ENCODE measurements around the gene RNASEH2A.

The RNASEH2A gene

DNA sequence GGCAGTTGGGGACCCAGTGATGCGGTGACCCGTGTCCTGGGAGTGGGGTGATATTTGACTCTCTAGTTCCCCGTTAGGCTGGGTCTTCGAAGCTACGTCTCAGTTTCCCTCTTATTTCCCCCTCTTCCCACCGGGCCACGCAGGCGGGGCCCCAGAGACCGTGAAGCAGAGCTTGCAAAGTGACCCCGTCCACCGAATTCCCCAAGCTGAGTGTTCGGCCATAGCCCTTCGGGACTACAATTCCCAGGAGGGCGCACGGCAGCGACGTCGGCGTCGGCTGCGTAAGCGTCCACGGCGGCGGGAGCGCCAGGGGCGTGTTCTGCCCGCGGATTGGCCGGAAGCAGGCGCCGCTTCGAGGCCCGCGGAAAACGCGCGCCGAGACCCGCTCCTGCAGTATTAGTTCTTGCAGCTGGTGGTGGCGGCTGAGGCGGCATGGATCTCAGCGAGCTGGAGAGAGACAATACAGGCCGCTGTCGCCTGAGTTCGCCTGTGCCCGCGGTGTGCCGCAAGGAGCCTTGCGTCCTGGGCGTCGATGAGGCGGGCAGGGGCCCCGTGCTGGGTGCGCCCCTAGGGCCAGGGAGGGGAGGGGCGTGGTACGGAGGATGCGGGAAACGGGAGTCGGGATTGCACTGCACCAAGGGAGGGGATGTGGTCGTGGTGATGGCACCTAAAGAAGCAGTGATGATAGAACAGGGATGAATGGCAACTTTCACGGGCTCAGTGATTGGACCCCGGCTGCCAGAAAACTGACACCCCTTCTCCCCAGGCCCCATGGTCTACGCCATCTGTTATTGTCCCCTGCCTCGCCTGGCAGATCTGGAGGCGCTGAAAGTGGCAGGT is at the start of gene RNASEH2A:
Gene RNASEH2A (plus strand): TSS at position 343 of the 840 bp plus-strand sequence. CDS start 90 bp downstream, at position 433.
- peak; percentile 67 to 88 for DNase-seq

DNA sequence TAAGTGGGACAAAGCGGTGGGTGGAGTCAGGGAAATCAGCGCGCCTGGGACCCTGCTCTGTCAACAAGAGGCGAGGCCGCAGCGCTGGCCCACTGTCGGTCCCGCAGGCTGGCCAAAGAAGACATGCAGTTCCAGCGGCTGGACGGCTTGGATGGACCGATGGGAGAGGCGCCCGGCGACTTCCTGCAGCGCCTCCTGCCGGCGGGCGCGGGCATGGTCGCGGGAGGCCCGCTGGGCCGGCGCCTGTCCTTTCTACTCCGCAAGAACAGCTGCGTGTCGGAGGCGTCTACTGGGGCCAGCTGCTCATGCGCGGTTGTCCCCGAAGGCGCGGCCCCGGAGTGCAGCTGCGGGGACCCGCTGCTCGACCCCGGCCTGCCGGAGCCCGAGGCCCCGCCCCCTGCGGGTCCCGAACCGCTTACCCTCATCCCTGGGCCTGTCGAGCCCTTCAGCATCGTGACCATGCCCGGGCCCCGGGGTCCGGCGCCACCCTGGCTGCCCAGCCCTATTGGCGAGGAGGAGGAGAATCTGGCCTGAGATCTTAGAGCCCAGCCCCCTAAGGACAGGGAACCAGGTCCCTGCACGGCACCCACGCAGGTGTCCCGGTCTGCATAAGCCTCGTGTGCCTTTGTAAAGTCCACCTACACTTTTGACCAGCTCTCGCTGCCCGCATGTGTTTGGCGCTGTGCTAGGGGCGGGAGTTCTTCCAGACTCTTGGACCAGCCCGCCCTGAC is 48.7 kb upstream of the RNASEH2A start:
- DNase-seq = peak; percentile 61 to 80

DNA sequence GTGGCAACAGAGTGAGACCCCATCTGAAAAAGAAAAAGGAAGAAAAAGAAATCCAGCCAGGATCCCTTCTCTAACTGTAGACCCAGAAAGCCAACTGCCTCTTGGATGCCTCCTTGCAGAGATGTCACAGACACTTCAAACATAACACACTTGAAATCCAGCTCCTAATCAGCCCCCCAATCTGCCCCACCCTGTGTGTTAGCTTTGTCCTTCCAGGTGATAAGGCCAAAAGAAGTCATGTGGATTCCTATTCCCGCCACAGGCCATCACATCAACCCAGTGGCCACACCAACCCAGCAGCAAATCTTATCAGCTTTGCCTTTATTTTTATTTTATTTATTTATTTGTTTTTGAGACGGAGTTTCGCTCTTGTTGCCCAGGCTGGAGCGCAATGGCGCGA is 46.7 kb upstream of the RNASEH2A start:
- no peak for DNase-seq

DNA sequence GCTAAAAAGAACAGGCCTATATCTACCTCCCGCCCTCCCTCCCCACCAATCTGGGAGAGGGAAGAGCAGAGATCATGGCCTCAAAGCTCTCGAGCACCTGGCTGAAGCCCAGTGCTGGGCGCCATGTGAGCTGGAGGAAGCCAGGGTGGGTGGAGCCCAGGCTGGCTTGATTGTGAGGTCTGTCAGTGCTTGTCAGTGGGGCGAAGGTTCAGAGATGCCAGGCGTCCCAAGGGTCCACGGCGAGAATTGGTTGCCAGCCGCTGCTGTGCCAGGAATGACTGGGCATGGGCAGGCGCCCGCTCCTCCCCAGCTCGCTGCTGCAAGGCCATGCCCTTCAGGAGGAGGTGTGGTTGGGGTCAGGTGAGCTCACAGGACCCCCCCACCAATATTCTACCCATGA is 43.3 kb upstream of the RNASEH2A start:
- DNase-seq = no peak

DNA sequence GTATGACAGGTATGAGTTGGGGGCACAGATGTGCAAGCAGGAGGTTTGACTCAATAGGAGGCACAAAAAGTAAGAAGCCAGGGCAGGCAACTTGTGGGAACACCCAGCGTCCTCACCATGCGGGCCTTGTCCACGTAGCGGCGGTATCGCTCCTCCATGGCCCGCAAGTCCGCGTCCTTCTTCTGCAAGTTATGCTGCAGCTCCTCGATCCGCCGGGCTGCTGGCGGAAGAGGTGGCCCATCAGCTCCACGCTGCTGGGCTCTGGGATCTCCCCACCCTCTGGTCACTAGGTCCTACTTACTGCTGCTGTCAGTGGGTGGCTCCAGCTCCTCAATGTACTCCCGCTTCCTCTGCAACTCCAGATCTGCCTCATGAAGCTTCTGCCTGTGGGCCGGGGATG is 41.7 kb upstream of the RNASEH2A start:
- DNase-seq = no peak

DNA sequence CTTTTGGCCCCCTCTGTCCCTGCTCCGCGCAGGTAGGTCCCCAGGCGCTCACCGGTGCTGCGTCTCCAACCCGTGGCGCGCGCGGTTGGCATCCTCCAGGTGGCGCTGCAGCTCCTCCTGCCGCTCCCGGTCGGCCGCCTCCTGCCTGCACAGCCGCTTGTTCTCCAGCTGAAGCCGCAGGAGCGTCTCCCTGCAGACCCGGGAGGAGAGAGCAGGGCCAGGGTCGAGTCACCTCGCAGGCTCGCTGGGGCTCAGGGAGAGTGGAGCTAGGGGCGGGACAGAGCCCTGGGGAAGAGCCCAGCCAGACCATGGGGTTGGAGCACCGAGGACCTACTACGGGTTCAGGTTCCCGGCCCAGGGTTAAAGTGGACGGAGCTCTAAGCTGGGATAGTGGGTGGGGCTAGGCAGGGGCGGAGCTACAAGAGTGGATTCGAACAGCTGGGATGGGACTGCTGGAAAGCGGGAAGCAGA is 40.3 kb upstream of the RNASEH2A start:
- DNase-seq = peak; percentile 75 to 87

DNA sequence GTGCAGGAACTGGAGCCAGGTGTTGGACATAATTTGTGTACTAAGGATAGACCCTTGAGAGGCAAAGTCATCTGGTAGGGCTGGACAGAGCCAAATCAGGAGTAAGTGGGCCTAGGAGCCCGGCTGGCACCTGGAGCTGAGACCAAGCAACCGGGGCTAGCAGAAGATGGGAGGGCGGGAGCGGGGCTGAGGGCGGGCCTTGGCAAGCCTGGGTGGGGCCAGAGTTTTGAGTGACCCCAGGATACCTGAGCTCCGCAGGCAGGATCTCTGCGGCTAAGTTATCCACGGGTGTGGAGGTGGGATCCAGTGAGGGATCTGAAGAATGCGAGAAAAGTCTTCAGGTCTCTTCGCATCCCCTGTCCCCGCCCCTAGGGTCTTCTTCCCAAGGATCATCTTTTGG is 39.2 kb upstream of the RNASEH2A start:
- no peak for DNase-seq

DNA sequence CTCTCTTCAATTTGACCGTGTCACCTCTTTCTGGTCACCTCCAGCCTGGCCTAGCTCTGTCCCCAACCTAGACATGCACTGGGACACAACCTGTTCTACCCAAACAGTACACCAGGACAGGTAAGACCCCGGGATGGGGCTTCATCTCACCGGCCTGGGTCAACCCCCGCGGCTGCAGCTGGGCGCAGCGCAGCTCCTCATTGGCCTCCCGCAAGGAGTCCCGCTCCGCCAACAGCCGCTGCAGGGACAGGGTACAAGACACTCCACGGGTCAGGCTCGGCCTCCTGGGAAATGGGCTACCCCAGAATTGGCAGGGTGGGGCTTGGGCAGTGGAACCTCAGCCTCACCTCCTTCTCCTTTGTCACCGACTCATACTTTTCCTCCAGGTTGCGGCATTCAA is 38.7 kb upstream of the RNASEH2A start:
- DNase-seq = no peak

DNA sequence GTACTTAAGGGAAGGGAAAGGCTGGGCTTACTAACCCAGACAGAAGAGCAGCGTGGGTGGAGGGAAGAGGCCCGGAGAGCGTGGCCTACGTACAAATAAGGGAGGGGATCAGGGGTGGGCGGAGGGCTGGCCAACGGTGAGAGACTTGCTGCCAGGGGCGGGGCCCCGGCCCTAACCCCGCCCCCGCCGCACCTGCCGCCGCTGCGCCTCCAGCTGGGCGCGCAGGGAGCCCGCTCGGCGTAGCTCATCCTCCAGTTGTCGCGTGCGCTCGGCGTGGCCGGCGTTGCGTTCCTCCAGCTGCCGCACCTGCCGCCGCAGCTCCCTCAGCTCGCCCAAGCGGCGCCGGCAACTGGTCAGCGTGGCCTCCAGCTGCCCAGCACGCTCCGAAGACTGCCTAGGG is 36.7 kb upstream of the RNASEH2A start:
- DNase-seq = peak; percentile 91 to 95

DNA sequence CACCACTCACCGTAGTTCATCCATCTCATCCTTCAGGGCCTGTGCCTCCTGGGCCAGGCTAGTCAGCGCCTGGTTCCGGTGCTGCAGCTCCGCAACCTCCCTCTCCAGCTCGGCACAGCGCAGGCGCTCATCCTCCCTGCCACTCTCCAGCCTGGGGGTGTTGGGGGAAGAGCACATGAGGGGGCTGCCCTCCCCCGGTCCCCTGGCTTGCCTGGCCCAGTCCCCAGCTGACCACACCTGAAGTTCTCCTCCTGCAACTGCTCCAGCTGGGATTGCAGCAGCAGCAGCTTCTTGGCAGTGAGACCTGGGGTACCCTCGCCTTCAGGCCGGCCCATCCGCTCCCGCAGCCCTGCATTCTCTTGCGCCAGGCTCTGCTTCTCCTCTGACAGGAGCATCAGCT is 35.5 kb upstream of the RNASEH2A start:
- DNase-seq = no peak

DNA sequence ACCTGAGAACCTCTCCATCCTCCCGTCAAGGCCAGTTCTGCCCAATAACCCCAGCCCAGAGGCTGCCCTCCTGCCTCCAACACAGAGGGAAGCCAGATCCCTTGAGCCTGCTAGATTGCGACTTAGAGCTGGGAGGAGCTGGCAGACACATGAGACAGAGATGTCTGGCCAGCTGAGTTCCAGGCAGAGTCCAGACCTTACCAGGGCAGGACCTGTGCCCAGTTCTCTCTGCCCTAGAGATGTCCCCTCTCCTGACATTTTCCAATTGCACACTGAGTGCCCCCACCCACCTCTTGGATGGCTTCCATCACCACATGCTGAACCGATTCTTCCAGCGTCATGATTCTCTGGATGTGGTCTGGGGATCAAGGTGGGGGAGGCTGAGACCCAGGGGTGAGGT is 34.1 kb upstream of the RNASEH2A start:
- DNase-seq = no peak

DNA sequence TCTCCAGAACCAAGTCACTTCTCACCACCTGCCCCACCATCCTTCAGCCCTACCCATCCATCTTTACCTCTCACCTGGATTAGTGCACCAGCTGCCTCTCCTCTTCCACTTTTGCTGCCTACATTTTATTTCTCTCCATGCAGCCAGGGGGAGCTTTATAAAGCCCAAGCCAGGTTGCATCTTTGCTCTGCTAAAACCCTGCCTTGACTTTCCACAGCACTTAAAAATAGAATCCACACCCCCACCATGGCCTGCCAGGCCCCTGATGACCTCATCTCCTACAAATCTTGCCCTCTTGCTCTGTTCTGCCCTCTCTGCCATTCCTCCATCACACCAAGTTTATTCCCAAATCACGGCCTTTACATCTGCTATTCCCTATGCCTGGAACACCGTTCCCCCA is 32.8 kb upstream of the RNASEH2A start:
- no peak for DNase-seq

DNA sequence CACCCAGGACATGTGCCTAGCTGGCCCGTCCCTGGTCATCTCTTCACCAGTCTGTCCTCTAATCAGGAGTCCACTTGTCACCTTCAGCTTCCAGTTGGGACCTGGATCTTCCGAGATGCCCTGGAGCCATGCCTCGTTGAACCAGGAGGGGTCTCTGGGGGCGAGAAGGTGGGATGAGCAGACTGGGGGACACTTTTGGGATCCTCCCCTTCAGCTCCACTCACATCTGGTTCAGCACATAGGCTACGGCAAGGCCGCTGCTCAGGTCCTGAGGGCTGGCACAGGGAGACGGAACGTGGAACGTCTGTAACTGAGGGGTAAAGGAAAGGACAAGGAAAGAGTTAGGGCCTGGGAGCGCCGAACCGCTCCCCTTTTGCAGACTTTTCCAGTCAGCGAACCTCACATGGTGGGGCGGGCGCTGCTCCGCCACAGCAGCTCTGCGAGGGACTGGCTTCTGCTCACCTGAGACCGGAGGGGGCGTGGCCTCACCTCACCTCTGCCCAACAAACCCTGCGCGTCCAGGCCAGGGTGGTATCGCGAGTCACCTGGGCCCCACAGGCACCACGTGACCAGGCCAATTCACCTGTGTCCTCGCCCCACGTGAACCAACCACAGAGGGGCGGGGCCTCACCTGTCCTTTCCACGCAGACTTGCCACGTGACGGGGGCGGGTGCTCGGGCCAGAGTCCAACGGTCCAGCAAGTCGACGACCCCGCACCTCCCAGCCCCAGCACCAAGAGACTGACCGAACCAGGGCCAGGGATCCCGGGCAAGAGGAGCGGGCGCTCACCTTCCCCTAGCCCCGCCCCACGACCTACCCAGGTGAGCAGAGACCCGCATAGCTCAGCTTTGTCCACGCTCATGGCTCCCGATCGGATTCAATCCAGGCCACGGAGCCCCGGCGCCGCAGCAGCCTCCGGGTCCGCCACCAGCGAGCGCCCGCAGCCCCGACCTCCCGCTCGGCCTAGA is 31.5 kb upstream of the RNASEH2A start, which contains the start of gene HOOK2:
Gene HOOK2 (minus strand): TSS at position 965 of the 968 bp plus-strand sequence. CDS start 103 bp downstream, at position 862.
- DNase-seq = no peak

DNA sequence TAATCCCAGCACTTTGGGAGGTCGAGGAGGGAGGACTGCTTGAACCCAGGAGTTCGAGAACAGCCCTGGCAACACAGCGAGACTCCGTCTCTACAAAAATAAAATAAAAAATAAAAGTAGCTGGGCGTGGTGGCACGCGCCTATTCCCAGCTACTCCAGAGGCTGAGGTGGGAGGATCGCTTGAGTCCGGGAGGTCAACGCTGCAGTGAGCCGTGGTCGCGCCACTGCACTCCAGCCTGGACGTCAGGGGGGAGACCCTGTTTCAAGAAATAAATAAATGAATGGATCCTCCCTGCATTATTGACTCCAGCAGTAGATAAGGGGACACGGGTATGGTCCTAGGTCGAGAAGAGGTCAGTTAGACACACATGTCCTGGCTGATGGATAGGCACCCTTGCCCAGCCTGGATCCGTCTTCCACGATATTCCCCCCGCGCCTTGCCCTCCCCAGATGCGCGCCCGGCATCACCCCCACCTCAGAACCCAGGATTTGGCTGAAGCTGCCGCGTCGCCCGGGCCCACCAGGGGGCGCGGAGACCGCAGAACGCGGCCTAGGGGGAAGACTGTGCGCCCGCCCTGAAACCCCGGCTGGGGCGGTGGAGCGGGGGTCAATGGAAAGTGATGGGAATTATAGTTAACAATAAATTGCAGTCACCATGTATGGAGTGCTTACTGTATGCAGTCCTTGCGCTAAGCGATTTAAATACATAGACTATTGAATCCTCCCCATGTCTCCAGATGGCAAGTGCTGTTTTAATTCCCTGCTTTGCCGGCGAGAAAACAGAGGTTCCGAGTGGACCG is 29.0 kb upstream of the RNASEH2A start:
- peak; percentile 59 to 71 for DNase-seq

DNA sequence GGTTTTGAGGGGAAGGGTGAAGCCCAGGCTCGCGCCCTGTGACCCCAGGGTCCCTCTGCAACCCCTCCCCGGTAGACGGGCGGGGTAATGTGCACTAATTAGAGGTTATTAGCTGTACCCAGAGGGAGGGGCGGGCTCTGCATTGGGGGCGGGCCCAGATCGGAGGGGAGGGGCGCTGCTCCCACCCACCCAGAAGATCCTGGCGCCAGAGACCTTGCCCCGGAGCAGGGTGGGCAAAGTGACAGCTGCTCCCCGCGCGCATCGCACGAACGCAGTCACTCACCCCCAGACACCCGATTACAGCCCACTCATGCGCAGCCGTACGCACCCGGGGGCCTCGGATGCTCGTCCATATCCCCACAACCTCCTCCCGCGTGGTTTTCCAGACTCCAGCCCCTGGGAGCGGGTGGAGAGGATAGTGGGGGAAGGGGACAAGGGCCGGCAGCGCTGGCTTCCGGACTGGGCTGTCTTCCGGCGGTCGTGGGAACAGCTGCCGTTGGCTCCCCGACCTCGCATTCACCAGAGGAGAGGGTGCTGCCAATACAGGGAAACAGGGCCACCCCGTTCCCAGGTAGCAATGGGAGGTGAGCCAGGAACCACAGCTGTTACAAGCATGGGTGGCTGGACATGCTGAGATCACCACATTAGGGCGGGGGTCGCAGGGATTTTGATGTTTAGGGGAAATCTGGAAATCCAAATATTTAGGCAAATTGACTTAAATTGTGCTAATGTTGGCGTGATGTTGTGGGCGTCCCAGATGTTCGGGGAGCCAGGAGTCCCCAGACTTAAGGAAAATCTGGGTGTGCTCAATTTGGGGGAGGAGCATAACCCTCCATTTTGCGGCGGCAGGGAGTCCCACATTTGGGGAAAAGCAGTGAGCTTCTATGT is 28.1 kb upstream of the RNASEH2A start:
- peak; percentile 79 to 83 for DNase-seq

DNA sequence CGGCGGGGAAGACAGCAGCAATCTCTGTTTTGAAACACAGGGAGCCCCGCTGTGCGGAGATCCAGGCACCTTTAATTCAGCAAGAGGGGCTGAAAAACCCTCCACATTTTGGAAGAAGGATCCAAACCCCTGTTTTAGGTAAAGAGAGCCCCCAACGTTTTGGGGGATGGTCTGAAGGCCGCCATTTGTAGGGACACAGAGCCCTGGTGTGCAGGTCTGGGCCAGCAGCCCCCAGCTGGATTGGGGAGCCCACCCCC is 27.6 kb upstream of the RNASEH2A start:
- DNase-seq = no peak

DNA sequence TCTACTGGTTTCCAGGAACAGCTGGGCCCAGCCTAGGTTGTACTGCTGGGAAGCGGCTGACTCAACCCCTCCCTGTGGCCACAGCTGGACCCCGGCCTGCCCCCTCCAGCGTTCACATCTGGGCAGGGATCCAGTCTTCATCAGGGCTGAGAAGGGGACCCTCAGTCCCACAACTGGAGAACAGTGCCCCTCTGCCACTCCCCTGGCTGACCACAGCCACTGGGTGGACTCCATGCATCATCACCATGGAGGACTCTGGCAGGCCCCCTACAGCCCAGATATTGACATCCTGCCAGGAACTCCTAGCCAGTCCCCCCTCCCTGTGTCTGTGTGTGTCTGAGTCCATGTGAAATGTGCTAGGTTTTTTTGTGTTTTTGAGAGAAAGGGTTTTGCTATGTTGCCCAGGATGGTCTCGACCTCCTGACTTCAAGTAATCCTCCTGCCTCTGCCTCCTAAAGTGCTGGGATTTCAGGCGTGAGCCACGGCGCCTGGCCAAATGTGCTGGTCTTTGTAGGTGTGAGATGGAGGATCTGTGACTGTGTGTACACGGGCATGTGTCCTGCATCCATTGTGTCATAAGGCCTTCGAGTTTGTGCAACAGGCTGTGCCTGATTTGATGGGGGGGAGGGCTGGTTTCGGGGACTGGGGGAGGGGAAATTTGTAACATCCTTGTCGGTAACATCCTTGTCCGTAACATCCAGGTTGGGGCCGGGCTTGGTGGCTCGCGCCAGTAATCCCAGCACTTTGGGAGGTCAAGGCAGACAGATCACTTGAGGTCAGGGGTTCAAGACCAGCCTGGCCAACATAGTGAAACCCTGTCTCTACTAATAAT is 27.0 kb upstream of the RNASEH2A start:
- DNase-seq = peak in 1 of 2 experiments; percentile 49

DNA sequence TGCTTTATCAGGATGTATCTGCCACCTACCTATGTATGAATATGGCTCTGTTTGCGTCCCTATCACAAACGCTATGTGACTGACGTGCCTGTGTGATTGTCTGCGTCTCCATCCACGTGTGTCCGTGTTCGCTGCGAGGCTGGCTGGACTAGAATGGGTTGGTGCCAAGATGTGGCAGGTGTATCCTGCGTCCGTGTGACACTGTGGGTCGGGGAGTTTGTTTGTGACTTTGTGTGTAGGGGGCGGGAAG is 24.3 kb upstream of the RNASEH2A start:
- DNase-seq = peak in 1 of 2 experiments; percentile 10

DNA sequence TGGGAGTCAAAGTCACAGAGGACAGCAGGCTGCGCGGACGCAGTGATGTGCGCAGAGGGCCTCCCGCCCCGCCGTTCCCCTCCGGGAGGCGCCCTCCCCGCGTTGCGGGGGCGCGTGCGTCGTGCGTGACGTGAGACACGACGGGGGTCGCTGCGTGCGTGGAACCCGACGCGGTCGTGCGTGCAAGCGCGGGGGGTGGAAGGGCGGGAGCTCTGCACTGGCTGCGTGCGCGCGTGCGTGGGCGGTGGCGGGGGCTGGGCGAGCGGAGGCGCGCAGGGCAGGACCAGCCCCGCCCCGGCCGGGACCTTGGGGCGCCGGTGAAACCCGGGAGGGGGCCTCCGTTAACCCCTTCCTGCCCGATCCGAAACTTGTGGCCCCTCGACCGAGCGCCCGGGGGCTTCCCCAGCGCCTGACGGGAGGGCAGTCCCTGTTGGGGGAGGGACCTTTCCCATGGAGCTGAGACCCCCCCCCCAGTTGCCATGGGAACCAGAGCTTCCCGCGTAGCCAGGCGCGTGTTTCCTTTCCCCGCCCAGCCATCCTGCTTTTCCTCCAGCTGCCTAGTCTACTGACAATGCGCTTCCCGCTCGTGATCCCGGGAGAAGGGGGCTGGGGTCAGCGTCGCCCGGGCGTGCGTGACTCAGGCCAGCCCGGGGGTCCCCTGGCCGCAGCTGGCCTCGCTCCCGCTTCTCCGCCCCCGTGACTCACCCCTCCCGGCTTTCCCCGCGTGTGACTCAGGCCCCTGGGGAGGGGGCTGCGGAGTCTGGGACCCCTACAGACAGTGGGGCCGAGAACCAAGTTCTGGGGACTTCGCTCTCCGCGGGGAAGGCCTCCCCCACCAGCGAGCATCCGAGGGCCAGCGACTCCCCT is 23.7 kb upstream of the RNASEH2A start:
- DNase-seq = peak; percentile 57 to 75

Measured in SHP77 (cell line).